RWPE1 (cell line): ENCODE data around the gene FAM193B.

Experiments
- CTCF ChIA-PET: fragments of 350-600 bp; sonication (Branson Sonifier 250); formaldehyde crosslinking; extraction: SDS; loops from one replicate; lab custom pipeline; 2021; lab: Yijun Ruan, JAX
- POLR2A ChIA-PET: fragments of 400-600 bp; formaldehyde crosslinking; extraction: SDS; loops from one replicate; lab custom pipeline; 2020; ENCODE audit warnings: antibody characterized with exemption; ENCODE audit not compliant: low non-redundant PET; lab: Yijun Ruan, JAX
- DNase-seq: peaks from one replicate; pipeline ENCODE4 v3.0.0; 2012; ENCODE audit warnings: low spot score
- H3K27ac ChIP-seq: fragments of 450-650 bp; 2 replicates; pipeline ENCODE4 v1.5.1; 2017
- TF ChIP-seq, protein P1 (sequence below): fragments of 450-650 bp; conservative IDR thresholded peaks from 2 replicates; pipeline ENCODE4 v1.5.1; 2017; ENCODE audit warnings: low read depth, mild to moderate bottlenecking

FAM193B gene

DNA sequence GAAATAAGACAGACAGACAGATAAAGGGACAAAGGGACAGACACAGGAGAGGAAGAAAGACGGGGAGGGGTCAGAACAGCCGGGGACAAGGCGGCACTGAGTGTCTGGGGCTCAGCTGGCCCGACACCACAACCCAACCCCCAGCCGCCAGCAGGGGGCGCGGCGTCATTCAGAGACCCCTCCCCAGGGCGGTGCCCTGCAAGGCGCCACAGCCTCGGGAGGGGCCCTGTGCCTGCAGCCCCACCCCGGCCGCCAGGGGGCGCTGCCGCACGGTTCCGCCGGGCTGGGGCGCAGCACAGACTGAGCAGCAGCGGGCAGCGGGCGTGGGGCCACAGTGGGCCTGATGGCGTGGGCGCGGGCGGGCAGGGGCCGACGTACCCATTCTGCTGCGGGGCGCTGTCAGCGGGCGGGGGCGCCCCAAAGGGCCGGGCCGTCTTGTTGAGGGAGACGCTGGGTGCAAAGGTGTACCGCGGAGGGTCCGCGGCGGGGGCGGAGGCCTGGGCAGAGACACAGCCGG, 62.9 kb downstream of the FAM193B start:
- TF ChIP-seq, protein P1, sequence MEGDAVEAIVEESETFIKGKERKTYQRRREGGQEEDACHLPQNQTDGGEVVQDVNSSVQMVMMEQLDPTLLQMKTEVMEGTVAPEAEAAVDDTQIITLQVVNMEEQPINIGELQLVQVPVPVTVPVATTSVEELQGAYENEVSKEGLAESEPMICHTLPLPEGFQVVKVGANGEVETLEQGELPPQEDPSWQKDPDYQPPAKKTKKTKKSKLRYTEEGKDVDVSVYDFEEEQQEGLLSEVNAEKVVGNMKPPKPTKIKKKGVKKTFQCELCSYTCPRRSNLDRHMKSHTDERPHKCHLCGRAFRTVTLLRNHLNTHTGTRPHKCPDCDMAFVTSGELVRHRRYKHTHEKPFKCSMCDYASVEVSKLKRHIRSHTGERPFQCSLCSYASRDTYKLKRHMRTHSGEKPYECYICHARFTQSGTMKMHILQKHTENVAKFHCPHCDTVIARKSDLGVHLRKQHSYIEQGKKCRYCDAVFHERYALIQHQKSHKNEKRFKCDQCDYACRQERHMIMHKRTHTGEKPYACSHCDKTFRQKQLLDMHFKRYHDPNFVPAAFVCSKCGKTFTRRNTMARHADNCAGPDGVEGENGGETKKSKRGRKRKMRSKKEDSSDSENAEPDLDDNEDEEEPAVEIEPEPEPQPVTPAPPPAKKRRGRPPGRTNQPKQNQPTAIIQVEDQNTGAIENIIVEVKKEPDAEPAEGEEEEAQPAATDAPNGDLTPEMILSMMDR = peak; percentile 96
- no peak for DNase-seq
- CTCF ChIA-PET = interaction anchor here (0.6 to 1.5 kb wide), 4 partner anchors 13 to 88 kb away, joined by 3 to 14 read pairs (median 4); no protein-coding TSS in a partner anchor
- POLR2A ChIA-PET = no interaction called here
- H3K27ac ChIP-seq = peak overlapping the region; percentile 96

DNA sequence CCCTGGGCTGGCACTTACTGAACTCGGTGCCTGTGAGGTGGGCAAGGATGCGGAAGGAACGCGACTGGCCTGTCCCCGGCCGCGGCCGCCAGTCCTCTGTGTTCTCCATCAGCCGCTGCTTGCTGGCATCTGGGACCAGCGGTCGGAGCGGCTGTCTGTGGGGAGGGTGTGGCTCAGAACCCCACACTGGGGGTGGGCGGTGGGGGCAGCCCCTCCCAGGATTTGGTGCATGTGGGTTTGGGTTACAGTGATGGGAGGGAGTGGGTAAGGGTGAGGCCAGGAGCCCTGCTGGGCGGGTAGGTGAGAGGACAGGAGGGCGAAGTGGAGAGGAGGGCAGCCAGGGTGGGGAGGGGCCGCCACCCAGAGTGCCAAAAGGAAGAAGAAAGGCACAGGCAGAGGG, 63.4 kb downstream of the FAM193B start:
- CTCF ChIA-PET = interaction anchor here (0.6 to 1.5 kb wide), 4 partner anchors 12 to 88 kb away, joined by 3 to 14 read pairs (median 4); no protein-coding TSS in a partner anchor

DNA sequence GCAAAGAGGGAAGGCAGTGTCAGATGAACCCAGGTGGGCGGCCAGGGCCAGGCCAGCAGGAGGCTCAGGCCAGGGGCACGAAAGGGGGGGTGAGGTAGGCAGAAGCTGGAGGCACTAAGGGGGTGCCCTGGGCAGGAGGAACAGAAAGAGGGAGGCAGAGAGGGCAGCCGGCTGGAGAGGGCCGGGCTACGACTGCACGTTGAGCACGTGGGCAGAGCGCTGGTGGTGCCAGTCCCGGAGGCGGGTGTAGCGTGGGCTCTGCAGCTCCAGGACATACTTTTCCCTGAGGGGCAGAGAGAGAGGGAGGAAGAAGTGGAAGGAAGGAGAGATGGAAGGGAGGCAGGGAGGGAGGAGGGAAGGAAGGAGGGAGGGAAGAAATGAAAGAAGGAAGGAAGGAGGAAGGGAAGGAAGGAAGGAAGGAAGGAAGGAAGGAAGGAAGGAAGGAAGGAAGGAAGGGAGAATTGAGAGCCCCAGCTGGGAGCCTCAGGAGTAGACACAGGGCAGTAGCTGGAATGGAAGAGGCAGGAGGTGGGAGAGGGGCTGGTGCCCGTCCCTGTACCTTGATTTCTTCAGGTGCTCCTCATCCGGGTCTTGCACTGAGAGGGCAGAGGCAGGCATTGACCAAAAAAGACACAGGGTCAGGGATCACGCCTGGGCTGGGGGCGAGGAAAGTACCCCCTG, 63.9 kb downstream of the FAM193B start:
- peak overlapping the region; percentile 96 for H3K27ac ChIP-seq
- no peak for DNase-seq
- TF ChIP-seq, protein P1 = no peak
- CTCF ChIA-PET = interaction anchor here (0.8 kb wide), 1 partner anchor 16 kb away, joined by 3 read pairs; no protein-coding TSS in a partner anchor
- POLR2A ChIA-PET = no interaction called here

More for the DNA sequence above, 63.4 kb downstream of the FAM193B start:
- DNase-seq = no peak
- POLR2A ChIA-PET = no interaction called here
- H3K27ac ChIP-seq = peak overlapping the region; percentile 96
- TF ChIP-seq, protein P1 = no peak

DNA sequence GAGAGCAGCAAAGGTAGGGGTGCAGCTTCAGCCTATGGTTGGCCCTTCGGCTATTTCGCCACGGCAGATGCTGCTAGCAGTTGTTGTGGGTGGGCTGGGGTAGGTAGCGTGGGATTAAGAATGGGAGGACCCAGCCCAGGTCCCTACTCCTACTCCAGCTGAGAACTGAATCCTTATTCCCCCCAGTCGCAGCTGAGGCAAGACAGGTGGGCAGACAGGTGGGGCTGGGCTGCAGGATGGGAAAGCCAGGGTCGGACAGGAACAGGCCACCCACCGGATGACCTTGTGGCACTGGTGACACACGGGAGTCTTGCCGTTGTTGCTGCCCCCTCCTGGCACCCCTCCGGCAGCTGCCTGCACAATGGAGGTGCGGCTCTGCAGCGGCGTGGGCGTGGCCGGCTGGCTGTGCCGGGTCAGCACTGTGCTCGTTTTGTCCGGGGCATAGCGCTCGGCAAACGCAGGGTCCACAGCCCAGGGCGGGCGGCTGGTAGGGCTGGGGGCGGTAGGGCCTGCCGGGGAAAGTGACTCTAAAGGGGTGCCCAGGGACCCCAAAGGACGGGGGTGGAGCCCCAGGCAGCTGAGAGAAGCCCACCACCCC, 65.1 kb downstream of the FAM193B start:
- POLR2A ChIA-PET = no interaction called here
- DNase-seq = no peak
- TF ChIP-seq, protein P1 = no peak
- CTCF ChIA-PET = interaction anchor here (1.4 kb wide), 2 partner anchors 11 to 12 kb away, joined by 4 to 9 read pairs; no protein-coding TSS in a partner anchor
- H3K27ac ChIP-seq = peak overlapping the region; percentile 96

DNA sequence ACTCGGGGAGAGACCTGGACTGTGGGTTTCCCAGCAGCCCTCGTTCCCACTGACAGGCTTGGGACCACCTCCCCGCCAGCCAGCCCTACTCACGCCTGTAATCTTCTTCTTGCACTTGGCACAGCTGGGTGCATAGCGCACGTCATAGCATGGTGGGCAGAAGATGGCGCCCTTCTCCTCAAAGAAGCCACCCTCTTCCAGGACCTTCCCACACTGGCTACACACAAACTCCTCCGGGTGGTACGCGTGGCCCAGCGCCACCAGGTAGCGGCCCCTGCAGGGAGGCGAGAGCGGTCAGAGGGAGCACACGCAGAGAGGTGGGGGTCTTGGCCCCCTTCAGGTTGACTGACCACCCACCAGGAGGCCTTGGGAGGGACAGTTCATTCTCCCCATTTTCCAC, 66.4 kb downstream of the FAM193B start:
- ChIA-PET POLR2A (no interaction called here), CTCF (interaction anchor here (1.1 kb wide), 1 partner anchor 84 kb away, joined by 5 read pairs; no protein-coding TSS in a partner anchor)
- H3K27ac ChIP-seq = peak overlapping the region; percentile 96
- TF ChIP-seq, protein P1 = no peak
- no peak for DNase-seq

DNA sequence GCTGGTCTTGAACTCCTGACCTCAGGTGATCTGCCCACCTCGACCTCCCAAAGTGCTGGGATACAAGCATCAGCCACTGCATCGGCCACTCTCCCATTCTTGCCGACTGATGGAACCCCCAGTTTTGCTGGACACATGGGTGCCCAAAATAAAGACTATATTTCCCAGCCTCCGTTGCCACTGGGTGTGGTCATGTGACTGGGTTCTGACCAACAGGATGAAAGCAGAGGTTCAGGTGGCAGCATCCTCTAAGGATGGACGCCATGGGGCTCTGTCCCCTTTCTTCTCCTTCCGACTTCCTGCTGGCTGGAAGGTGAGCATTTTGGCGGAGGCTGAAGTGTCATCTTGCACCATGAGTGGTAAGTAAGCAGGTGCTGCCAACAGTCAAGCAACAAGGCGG, 67.2 kb downstream of the FAM193B start:
- DNase-seq = no peak
- TF ChIP-seq, protein P1 = no peak
- POLR2A ChIA-PET = no interaction called here
- CTCF ChIA-PET = no interaction called here
- peak overlapping the region; percentile 96 for H3K27ac ChIP-seq
